Measurements from ENCODE around the gene AGFG1.

Gene AGFG1, protein sequence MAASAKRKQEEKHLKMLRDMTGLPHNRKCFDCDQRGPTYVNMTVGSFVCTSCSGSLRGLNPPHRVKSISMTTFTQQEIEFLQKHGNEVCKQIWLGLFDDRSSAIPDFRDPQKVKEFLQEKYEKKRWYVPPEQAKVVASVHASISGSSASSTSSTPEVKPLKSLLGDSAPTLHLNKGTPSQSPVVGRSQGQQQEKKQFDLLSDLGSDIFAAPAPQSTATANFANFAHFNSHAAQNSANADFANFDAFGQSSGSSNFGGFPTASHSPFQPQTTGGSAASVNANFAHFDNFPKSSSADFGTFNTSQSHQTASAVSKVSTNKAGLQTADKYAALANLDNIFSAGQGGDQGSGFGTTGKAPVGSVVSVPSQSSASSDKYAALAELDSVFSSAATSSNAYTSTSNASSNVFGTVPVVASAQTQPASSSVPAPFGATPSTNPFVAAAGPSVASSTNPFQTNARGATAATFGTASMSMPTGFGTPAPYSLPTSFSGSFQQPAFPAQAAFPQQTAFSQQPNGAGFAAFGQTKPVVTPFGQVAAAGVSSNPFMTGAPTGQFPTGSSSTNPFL

DNA sequence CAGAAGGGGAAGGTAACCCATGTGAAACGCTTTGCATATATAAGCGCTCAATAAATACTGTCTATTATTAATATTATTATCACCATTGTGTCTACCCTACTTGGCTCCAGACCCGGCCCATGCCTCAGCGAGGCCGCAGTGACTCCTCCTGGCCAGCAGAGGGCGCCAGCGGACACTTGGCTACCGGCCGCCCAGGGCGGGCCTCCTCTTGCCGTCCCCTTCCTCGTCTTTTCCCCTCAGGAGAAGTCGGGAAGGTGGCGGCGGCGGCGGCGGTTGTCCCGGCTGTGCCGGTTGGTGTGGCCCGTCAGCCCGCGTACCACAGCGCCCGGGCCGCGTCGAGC, at the start of gene AGFG1:
AGFG1 (plus strand) TSS at position 233 of the 341 bp plus-strand sequence. CDS start 266 bp downstream, outside the sequence.
- peak; percentile 92 for DNase-seq (ENCODE audit: low spot score)

DNA sequence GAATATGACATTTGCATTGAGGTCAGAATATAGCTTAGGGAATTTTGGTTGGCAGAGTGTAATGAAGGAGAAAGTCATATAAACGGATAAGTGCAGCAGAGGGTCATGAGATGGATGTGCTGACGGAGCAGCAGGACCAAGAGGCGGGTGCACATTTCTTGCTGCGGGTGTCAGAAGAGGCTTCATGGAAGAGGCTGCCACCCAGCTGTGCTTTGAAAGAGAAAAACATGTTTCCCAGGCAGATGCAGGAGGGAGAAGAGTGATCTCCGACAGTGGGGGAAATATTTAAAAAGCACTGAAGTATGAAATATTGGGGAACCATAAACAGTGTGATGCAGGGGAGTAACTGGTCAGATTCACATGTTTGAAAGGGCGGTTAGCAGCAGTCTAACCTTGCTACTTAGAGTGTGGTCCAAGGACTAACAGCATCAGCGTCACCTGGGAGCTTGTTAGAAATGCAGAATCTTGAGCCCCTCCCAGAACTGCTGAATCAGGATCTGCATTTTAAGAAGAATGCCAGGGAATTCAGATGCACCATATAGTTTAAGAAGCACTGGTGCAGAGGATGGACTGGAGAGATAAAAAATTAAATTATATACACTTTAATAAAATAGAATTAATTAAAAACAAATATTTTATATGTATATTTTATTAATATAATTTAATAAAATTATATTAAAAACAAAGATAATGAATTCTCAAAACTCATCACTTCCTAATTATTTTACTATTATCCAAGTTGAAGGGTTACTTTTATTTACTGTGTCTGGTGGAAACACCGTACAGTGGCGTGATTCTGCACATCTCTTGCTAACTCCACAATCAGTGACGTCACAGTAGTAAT, 48.1 kb upstream of the AGFG1 start:
- no peak for DNase-seq (ENCODE audit: low spot score)

DNA sequence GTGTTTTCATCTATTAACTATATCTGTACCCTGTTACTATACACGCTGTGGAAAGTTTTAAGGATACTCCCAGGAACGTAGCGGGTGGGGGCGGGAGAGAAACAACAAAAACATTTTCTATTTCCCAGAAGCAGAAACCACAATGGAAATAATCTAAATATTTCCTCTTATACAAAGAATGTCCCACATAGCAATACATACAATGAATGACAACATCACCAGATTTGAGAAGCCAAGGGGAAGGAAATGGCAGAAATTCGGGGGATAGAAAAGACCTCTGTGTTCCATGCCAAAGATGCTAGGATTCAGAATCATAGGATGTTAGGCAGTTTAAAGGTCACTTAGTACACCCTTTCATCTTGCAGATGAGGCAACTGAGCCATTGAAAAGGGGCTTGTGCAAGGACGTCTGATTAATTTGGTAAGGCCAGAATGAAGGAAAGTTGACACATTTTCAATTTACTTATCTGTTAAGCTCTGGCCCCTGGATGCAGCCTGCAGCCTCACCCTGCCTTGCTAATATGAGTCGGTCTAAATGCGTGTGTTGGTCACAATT, 43.1 kb upstream of the AGFG1 start:
- DNase-seq (ENCODE audit: low spot score): no peak

DNA sequence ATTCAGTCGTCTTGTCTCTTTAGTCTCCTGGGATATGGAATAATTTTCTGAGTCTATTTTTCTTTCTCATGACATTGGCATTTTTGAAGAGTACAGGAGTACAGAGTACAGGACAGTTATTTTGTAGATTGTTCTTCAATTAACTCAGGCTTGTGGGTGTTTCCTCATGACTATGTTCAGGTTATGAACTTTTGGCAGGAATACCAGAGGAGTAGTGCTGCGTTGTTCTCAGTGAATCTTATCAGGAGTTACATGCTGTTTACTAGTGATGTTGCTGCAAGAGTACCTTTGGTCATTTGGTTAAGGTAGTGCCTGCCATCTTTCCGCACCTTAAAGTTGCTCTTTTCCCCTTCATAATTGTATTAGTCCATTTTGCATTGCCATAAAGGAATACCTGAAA, 41.3 kb upstream of the AGFG1 start:
- DNase-seq (ENCODE audit: low spot score): no peak

DNA sequence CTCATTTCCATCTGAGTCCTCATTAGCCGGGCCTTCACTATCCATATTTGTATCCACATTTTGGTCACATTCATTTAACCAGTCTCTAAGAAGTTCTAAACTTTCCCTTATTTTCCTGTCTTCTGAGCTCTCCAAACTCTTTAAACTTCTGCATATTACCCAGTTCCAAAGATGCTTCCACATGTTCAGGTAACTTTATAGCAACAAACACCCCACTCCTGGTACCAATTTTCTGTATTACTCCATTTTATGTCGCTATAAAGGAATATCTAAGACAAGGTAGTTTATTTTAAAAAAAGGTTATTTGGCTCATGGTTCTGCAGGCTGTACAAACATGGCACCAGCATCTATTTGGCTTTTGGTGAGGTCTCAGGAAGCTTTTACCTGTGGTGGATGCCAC, 38.8 kb upstream of the AGFG1 start:
- no peak for DNase-seq (ENCODE audit: low spot score)

DNA sequence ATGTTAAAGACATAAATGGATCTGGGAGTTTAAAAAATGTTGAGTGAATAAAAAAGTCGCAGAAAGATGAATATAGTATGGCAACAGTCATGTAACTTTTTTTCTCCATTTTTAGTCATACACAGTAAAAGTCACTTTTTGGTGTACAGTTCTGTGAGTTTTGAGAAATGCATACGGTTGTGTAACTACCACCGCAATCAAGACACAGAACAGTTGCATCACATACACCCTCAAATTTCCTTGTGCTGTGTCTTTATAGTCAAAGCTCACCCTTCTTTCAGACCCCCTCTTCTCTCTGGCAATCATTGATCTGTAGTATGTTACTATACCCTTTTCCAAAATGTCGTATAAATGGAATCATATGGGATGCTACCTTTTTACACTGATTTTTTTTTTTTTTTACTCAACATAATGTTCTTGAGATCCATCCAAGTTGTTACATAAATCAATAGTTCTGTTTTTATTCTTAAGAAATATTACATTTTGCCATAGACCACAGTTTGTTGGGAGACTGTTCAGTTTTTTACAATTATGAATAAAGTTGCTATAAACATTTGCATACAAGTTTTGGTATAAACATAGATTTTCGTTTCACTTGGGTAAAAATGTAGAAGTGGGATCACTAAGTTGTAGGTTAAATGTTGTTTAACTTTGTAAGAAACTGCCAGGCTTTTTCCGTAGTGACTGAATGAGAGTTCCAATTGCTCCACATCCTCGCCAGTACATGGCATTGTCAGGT, 35.4 kb upstream of the AGFG1 start:
- DNase-seq (ENCODE audit: low spot score): no peak

DNA sequence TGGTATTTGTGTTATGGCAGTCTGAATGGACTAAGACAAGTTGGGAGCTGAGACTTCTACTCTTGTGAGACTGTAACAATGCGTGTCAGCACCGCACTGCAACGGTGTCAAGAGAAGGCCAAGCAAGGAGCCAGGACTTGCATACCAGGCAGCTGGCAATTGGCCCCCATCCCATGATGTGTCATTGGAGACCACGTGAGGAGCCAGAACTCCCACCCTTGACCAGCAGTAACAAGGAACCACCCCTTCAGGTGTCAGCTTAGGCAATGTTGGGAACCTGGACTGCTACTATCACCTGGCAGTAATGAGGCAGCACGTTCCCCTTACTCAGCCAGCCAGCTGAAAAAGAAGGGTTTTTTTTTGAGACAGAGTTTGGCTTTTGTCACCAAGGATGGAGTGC, 32.7 kb upstream of the AGFG1 start:
- no peak for DNase-seq (ENCODE audit: low spot score)

DNA sequence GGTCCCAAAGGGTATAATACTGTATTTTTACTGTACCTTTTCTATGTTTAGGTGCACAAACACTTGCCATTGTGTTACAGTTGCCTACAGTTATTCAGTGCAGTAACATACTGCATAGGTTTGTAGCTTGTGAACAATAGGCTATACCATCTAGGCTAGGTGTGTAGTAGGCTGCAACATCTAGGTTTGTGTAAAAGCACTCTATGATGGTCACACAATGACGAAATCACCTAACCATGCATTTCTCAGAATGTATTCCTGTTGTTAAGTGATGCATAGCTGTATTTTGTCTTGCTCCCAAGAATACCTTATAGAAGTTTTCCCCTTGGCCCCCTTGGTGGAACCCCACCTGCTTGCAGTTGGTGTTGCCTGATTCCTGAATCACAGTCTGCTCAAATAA, 29.3 kb upstream of the AGFG1 start:
- no peak for DNase-seq (ENCODE audit: low spot score)

DNA sequence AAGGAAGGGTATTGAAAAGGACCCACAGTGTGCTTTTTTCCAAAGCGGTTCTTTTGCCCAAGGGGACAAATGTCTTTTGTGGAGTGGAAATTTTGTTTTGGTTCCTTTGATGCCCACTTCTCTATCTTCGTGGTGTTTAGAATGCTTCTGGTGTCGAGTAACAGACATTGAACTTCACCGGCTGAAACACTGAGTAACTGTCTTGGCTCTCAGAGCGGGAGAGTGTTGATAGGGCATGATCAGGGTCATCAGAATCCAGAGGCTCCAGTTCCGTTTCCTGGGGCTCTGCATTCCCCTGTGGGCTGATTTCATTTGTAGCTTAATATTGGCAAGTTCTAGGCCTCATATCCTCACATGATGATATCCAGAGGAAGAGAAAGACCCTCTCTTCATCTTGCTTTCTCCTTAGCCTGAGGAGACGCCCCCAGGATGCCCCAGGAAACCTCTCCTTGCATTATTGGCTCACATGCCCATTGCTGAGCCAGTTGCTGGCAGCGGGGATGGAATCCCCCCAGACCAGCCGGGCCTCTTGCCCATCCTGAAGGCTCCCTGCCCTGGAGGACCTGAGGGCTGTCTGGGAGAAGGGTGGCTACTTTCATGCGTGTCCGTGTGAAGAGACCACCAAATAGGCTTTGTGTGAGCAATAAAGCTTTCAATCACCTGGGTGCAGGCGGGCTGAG, 27.9 kb upstream of the AGFG1 start:
- no peak for DNase-seq (ENCODE audit: low spot score)

DNA sequence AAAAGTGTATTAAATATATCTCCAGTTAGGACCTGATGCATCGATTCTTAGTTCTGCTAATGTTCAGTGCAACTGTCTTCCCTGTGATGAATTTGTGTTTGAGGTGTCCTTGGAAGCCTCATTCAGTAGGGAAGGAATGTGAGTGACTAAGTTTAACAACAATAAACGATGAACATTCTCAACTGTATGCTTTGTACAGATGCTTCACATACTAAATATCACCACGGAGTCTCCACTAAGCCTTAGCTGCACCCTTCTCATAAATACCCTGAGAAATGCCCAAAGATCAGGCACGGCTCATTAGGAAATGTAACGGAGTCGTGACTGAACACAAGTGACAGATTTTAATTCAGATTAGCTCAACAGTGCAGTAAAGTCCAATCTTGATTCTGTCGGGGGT, 24.4 kb upstream of the AGFG1 start:
- DNase-seq (ENCODE audit: low spot score): no peak

DNA sequence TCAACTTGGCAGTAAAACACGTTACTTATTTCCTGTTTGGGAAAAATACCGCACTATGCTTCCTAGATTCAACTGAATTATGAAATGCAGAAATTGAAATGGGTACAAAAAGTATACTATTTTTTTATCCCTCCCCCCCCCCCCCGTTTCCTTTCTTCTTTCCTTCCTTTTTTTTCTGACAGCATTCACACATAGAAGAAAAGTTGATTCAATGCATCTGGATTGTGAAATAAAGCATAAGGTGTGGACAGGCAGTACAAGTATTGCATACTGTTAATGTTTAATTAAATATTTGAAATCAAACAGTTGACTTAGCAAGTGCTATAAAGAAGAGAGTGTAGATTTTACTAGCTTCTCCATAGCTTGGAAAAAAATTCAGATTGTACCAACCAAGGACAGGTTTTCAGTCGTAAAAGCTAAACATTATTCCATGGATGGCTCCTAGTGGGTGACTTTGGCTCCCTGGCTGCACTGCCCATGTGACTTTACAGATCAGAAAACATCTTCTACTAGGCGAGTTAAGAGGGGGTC, 21.6 kb upstream of the AGFG1 start:
- DNase-seq (ENCODE audit: low spot score): no peak

DNA sequence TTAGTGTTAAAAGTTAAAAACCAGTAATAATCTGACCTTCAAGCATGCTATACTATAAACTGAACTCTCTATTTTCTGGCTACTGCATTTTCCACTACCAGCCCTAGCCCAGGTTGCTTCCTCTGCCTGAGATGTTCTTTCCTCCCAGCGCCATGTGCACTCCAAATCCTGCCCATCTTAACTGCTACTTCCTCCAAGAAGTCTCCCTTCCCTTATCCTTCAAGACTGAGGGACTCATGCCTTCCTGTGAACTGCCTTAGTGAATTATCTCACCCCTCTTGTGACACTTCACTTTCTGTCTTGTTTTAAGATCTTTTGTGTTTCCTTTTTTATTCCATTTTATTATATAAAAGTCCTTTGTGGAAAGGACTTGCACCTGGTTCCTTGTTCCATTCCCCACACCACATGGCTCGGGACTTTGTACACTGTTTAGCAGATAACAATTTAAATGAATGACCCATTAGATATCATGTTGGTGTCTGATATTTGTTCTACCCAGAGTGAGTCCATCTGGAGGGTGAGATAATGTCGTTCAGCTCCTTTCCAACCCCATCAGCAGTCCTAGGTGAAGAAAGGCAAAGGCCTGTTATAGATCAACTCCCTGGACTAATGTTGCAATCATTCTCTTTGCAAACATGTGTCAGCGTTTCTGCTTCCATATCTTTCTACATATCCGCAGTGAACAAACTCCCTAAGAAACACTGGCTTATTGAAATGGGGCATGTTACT, 20.9 kb upstream of the AGFG1 start:
- no peak for DNase-seq (ENCODE audit: low spot score)

DNA sequence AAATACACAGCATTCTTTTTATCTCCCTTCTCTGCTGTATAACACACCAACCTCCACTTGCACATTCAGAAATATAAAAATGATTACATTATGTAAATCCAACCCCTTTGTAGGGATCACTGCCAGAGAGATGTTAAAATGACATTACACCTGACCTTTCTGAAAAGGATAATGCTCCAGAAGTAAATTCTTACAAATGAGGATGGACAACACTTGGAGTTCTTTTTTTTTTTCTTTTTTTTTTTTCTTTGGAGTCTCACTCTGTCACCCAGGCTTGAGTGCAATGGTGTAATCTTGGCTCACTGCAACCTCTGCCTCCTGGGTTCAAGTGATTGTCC, 20.3 kb upstream of the AGFG1 start:
- no peak for DNase-seq (ENCODE audit: low spot score)

DNA sequence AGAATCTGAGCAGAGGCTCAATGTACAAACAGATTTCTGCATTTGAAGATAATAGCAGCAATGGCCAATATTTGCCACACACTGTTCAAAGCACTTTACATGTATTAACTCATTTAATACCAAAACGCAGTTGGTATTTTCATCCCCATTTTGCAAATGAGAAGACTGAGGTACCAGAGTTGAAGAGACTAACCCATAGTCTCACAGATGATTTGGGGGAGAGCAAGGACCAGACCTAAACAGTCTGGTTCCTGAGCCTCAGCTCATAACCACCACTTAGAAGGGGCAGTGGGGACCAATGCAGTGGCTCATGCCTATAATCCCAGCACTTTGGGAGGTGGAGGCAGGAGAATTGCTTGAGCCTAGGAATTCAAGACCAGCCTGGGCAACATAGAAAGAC, 18.1 kb upstream of the AGFG1 start:
- no peak for DNase-seq (ENCODE audit: low spot score)

DNA sequence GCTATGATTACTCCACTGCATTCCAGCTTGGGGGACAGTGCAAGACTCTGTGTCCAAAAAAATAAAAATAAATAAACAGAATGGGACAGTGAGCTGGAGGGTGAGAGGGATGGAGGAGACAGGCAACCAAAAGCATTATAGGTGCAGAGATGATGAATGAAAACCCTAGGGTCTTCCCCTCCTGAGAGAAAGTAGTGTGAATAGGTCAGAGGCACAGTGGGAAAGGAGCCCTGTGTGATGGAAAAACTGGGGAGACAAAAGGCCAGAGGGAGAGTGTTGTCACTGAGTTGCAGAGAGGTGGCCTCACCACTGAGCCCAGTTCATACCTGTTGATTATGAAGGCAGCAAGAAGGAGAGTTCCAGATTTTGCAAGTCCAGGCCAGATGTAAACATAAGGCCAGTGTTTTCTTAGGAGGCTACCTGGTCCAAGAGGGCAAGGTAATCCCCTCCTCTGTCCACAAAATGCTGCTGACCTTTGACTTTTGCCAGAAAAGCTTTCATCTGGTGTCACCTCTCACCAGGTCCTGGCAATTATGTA, 17.6 kb upstream of the AGFG1 start:
- DNase-seq (ENCODE audit: low spot score): no peak

DNA sequence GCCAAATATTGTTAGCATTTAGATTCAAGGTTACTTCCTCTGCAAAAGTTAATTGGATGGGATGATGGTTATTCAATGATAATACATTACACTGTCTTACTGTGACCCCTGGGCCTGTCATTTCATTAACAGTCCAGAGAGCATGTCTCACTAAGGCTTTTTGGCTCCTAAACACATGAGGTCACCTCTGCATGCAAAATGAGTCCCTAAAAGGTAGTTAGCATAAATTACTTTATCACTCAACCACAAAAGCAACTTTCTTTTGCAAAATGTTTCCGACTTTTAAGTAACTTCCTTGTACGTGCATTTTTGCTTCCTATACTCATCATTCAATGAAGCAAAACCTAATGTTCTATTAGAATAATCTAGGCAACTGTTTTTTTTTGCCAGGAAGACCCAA, 16.8 kb upstream of the AGFG1 start:
- DNase-seq (ENCODE audit: low spot score): no peak

DNA sequence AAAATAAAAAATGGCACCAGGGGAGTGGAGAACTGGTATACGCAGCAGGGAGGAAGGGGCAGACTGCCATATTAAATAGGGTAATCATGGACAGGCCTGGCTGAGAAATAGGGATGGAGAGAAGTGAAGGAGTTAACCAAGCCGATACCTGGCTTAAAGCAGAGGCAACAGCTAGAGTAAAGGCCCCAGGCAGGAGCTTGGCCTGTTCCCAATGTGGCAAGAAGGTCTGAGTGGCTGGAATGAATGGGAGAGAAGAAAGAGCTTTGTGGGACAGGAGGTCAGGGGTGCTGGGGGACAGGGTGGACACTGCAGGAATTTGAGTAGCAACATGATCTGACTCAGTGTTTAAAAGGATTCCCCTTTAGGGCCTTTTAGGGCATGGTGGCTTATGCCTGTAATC, 15.9 kb upstream of the AGFG1 start:
- DNase-seq (ENCODE audit: low spot score): no peak

DNA sequence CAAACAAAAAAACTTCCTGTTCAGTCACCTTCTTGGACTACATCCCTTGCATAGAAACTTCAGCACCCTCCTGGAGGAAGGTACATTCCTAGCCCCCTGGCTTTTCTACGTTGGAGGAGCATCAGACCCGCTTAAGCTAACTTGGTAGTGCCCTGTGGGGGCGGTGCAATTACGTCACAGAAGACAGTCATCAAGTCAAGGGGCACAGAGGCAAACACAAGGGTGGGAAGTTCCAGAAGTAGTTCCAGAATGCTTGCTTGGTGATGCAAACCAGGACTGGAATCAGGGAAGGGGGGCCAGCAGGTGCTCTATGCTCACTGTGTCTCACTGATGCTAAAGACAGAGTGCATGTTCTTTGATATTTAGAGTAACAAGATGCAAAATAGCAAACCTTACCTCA, 15.2 kb upstream of the AGFG1 start:
- DNase-seq (ENCODE audit: low spot score): no peak

DNA sequence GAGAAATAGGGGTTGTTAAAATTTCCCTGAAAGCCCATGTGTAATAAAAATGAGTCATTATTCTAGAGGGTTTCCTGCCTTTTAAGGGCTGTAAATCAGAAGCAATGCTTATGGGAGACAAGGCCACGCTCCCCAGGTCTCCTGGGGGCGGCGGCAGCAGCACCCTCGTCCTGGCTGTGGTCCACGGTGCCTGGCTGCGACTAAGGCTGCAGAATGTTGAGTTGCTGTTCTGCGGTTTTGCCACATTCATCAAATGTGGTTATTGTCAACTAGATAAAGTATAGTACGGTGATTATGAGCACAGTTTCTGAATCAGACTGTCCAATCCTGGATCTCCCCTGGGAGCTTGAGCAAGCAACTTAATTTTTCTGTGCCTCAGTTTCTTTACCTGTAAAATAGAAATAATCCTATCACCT, 11.9 kb upstream of the AGFG1 start:
- peak; percentile 83 for DNase-seq (ENCODE audit: low spot score)

DNA sequence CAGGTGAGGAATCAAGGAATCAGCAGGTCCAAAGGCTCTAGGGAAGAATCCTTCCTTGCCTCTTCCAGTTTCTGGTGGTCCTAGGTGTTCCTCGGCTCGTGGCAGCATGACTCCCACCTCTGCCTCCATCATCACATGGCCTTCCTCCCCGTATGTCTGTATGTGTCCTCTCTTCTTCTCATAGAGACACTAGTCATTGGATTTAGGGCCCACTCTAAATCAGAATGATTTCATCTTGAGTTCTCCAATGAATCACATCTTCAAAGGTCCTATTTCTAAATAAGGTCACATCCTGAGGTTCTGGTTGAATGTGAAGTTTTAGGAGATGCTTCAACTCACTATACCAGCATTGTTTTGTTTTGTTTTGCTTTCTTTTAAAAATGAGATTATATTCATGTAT, 11.1 kb upstream of the AGFG1 start:
- DNase-seq (ENCODE audit: low spot score): peak; percentile 13

All from CD4-positive, alpha-beta T cell treated with Interleukin-2 at 100 ng/mL for 4 hours (primary cell).